Measurements from ENCODE around the gene SV2C.

- TF ChIP-seq GLIS3 (CRISPR knock-in tag; IDR thresholded peaks at IDR 0.05) (no peak), PATZ1 (CRISPR knock-in tag; IDR thresholded peaks at IDR 0.05; ENCODE audit: borderline replicate concordance) (no peak), ZC3H10 (CRISPR knock-in tag; IDR thresholded peaks at IDR 0.05) (no peak), ZFP3 (CRISPR knock-in tag; IDR thresholded peaks at IDR 0.05) (no peak), SNAI2 (CRISPR knock-in tag; IDR thresholded peaks at IDR 0.05) (no peak), ARNTL (CRISPR knock-in tag; IDR thresholded peaks at IDR 0.05; ENCODE audit: borderline replicate concordance, low read depth) (no peak), ZFP30 (CRISPR knock-in tag; IDR thresholded peaks at IDR 0.05) (no peak), CSDC2 (CRISPR knock-in tag; IDR thresholded peaks at IDR 0.05) (no peak), POU6F1 (CRISPR knock-in tag; IDR thresholded peaks at IDR 0.05; ENCODE audit: borderline replicate concordance, low read depth) (no peak), BACH2 (CRISPR knock-in tag; IDR thresholded peaks at IDR 0.05; ENCODE audit: borderline replicate concordance) (no peak), ISL1 (CRISPR knock-in tag; IDR thresholded peaks at IDR 0.05) (no peak), TCF4 (CRISPR knock-in tag; IDR thresholded peaks at IDR 0.05; ENCODE audit: borderline replicate concordance) (no peak), CREB5 (CRISPR knock-in tag; IDR thresholded peaks at IDR 0.05; ENCODE audit: low read depth) (no peak), TOX (CRISPR knock-in tag; IDR thresholded peaks at IDR 0.05; ENCODE audit: borderline replicate concordance) (no peak)
Measured at GRCh38 chr5:76291305-76292077, 208.3 kb downstream of the SV2C start.

Measured in SK-N-SH treated with all-trans-retinoic acid at 6 μM for 48 hours (cell line).